ENCODE data around the gene TANGO6.

- TF ChIP-seq POLR2A (IDR thresholded peaks at IDR 0.05) (no peak), CTCF (IDR thresholded peaks at IDR 0.05) (no peak)
Measured at GRCh38 chr16:68900009-68900408, 56.7 kb downstream of the TANGO6 start.

Data from tibial nerve (tissue), 3 donors.